T-helper 1 cell treated with Interleukin-12 subunit alpha and Interleukin-12 subunit beta and Interleukin-4 antibody, amounts not matched to agents 30 μg/mL and 1 μg/mL, for 36 hours (primary cell): ENCODE measurements around the gene KRT37.
"Not testable (repeated sequence)": the region's sequence is repeated elsewhere in the genome, so short reads cannot be mapped to it uniquely, and the experiment has no call there.

Source experiments
- H3K27ac Mint-ChIP-seq: one replicate; pipeline ENCODE4 v1.8.0; 2021; ENCODE audit warnings: mild to moderate bottlenecking, mixed read lengths
- H3K27me3 Mint-ChIP-seq: one replicate; pipeline ENCODE4 v1.8.0; 2021; ENCODE audit warnings: low read depth, mixed read lengths
- H3K36me3 Mint-ChIP-seq: one replicate; pipeline ENCODE4 v1.8.0; 2021; ENCODE audit warnings: low read depth, mixed read lengths
- H3K4me1 Mint-ChIP-seq: one replicate; pipeline ENCODE4 v1.8.0; 2021; ENCODE audit warnings: low read depth, mixed read lengths
- H3K4me3 Mint-ChIP-seq: one replicate; pipeline ENCODE4 v1.8.0; 2021; ENCODE audit warnings: mild to moderate bottlenecking, moderate library complexity, mixed read lengths
- H3K9me3 Mint-ChIP-seq: one replicate; pipeline ENCODE4 v1.8.0; 2021; ENCODE audit warnings: mixed read lengths

The KRT37 gene

DNA sequence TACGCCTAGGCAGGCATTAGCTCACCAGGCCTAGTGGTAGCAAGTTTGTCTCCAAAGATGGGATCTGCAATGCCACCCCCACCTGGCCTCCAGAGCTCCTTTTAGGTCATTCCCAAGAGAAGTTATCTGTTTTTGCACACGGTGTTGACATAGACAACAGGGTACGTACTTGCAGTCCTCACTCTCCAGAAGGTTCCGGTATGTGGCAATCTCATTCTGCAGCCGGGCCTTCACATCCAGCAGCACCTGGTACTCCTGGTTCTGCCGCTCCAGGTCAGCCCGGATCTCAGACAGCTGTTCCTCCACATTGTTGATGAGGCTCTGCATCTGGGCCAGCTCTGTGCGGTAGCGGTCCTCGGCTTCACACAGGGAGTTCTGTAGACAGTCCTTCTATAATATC lies 17.2 kb downstream of the KRT37 start:
- no peaks in the 10 kb centered on the region for H3K27me3 Mint-ChIP-seq
- H3K9me3 Mint-ChIP-seq, result no peaks in the 10 kb centered on the region
- peaks cover 21% of the 10 kb centered on the region for H3K4me1 Mint-ChIP-seq
- no peak overlapping the region for H3K4me3 Mint-ChIP-seq
- no peak overlapping the region for H3K27ac Mint-ChIP-seq
- H3K36me3 Mint-ChIP-seq, result no peaks in the 10 kb centered on the region

DNA sequence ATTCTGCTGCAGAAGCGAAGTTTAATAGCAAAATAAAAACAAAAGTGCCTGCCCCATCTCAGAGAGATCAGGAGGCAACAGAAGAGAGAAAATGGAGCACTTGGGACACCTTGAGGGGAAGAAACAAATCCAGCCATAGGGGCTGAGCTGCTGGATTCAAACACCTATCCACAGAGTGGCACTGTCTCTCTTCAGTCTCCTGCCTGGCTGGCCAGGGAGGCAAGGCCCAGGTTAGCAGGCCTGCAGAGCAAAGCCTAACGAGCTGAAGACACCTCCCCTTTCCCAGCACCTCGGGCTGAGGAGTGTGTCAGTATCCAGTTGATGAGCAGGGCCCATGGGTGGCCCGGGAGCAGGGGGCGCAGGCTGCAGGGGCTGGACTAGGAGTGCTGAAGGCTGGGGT lies 18.2 kb downstream of the KRT37 start:
- H3K4me1 Mint-ChIP-seq, result peaks cover 22% of the 10 kb centered on the region
- H3K9me3 Mint-ChIP-seq, result no peaks in the 10 kb centered on the region
- H3K27me3 Mint-ChIP-seq, result no peaks in the 10 kb centered on the region
- H3K4me3 Mint-ChIP-seq, result no peak overlapping the region
- no peak overlapping the region for H3K27ac Mint-ChIP-seq
- H3K36me3 Mint-ChIP-seq, result no peaks in the 10 kb centered on the region

DNA sequence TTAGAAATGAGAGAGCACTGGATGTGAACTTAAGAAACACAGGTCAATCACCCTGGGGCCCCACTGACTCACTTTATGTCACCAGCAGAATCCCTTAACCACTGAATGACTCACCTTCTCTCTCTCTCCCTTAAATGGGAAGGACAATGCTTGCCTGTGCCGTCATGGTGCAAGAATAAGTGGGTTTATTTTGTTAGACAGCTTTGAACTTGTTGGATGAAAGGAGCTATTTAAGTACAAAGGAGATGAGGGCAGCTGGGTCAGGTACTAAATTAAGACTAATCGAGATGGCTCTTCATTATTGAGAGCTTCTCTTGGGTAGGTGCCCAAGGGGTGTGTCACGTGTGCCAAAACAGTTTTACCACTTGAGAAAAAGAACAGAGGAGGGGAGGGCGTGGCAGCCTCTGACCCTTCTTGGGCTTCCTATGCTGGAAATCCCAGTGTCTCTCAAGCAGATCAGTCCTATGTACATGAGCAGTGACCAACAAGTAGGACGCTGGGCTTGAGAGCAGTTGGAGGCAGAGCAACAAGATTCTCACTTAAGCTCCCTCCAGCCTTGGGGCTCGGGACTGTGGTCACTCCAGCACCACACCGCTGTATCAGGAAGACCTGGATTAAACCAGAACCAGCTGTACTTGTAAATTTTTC lies 20.2 kb downstream of the KRT37 start:
- Mint-ChIP-seq H3K4me1 (peaks cover 22% of the 10 kb centered on the region), H3K27ac (no peak overlapping the region), H3K36me3 (no peaks in the 10 kb centered on the region), H3K9me3 (no peaks in the 10 kb centered on the region), H3K4me3 (no peak overlapping the region), H3K27me3 (no peaks in the 10 kb centered on the region)

DNA sequence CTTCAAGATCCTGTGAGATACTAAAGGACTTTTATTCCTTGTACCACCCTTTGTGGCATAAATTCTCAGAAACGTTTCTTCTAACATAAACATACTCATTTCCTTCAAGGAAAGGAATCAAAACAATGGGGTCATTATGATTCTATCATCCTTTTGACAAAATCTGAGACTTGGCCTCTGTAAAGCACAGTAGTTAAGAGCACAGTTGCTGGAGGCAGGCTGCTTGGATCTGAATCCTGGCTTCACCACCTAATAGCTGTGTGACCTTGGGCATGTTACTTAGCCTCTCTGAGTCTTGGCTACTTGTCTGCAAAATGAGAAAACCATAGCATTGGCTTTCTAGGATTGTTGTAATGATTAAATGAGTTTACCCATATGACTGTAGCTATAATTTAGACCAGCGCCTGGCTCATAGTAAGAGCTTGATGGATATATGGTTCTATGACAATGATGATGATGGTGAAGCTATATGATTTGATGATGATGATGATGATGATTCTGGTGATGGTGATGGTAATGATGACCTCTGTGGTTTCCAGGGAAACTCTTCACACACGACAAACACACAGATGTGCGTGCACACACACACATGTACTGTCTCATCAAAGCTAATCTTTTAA lies 20.9 kb downstream of the KRT37 start:
- no peak overlapping the region for H3K27ac Mint-ChIP-seq
- no peaks in the 10 kb centered on the region for H3K9me3 Mint-ChIP-seq
- H3K36me3 Mint-ChIP-seq, result no peaks in the 10 kb centered on the region
- H3K27me3 Mint-ChIP-seq, result no peaks in the 10 kb centered on the region
- H3K4me1 Mint-ChIP-seq, result peaks cover 22% of the 10 kb centered on the region
- no peak overlapping the region for H3K4me3 Mint-ChIP-seq

DNA sequence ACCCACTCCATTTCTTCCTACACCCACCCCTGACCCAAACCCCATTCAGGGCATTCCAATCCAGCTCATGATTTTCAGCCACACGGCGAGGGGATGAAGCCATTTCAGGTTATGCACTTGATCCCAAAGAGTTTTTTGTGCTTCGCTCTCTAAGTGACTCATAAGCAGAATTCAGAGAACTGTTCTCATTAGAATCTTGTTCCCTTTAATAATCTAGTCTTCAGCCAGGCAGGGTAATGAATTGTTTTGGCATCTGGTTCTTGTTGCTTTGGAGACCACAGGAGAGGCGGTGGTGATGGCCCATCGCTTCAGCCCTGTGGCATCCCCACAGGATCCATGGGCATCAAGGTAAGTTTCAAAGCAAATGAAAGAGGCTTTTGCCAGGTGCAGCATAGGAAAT lies 22.2 kb downstream of the KRT37 start:
- Mint-ChIP-seq H3K4me1 (peaks cover 22% of the 10 kb centered on the region), H3K4me3 (no peak overlapping the region), H3K36me3 (no peaks in the 10 kb centered on the region), H3K27me3 (peaks cover 6% of the 10 kb centered on the region), H3K9me3 (no peaks in the 10 kb centered on the region), H3K27ac (no peak overlapping the region)

DNA sequence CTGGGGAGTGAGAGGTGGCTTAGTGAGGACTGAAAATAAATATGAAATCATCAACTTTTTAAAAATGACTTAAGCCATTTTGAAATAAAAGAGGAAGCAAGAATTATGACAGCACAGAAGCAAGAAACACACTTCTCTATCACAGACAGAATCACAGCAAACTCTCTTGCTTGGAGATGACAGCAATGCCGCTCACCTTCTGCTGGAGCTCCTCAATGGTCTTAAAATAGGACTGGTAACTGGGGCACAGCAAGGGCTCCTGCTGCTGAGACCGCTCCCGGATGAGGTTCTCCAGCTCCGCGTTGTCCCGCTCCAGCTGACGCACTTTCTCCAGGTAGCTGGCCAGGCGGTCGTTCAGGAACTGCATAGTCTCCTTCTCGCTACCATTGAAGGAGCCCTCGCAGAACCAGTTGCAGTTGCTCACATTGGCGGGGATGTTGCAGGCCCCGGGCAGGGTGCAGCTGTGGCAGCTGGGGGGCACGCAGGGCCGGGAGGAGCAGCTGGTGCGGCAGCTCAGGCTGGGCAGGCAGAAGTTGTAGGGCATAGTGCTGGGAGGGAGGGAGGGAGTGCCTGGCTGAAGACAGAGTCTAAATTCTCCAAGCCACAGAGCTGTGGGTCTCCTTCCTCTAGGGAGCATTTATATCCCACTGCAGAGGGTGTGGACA lies 27.3 kb downstream of the KRT37 start, which contains the start of gene KRT31:
Gene KRT31, minus strand, starts transcription at position 613 of the 665 bp plus-strand sequence. Its CDS starts 69 bp downstream, at position 544.
- H3K36me3 Mint-ChIP-seq, result no peaks in the 10 kb centered on the region
- no peaks in the 10 kb centered on the region for H3K4me1 Mint-ChIP-seq
- peaks cover 9% of the 10 kb centered on the region for H3K27me3 Mint-ChIP-seq
- H3K4me3 Mint-ChIP-seq, result no peak within 1 kb of the TSS
- no peaks in the 10 kb centered on the region for H3K9me3 Mint-ChIP-seq
- H3K27ac Mint-ChIP-seq, result no peak within 1 kb of the TSS

DNA sequence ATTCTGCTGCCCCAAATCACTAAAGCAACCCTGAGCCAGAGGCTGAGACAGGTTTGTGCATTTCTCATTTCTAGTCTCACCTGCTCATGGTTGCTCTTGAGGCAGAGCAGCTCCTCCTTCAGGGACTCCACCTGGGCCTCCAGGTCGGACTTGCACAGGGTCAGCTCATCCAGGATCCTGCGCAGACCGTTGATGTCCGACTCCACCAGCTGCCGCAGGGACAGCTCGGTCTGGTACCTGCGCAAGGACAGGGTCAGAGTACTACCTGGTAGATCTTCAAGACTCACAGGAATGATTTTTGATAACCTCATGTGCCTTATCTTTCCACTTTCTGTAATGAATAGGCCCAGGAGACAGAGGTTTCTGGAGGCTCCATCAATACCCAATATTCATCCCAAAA lies 28.0 kb downstream of the KRT37 start:
- Mint-ChIP-seq H3K27me3 (peaks cover 12% of the 10 kb centered on the region), H3K36me3 (no peaks in the 10 kb centered on the region), H3K9me3 (no peaks in the 10 kb centered on the region), H3K4me1 (no peaks in the 10 kb centered on the region), H3K27ac (no peak overlapping the region), H3K4me3 (no peak overlapping the region)

DNA sequence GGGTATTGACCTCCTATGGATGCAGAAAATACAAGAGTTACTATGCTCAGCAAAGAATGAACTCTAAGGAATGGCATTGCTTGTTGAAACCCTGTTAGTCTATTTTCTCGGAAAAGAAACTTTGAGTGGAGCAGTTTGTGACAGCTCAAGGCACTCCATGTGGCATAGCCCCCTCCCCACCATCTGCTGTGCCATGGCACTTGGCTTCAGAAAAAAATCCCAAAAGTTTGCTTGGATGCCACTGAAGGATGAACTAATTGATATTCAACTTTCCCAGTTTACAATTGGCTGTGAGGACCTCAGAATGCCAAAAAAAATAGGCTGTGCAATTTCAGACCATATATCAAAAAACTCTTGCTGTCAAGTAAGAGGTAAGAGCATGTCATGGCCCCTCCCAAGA lies 28.8 kb downstream of the KRT37 start:
- Mint-ChIP-seq H3K9me3 (no peaks in the 10 kb centered on the region), H3K27me3 (peaks cover 12% of the 10 kb centered on the region), H3K4me3 (no peak overlapping the region), H3K27ac (no peak overlapping the region), H3K36me3 (no peaks in the 10 kb centered on the region), H3K4me1 (no peaks in the 10 kb centered on the region)

DNA sequence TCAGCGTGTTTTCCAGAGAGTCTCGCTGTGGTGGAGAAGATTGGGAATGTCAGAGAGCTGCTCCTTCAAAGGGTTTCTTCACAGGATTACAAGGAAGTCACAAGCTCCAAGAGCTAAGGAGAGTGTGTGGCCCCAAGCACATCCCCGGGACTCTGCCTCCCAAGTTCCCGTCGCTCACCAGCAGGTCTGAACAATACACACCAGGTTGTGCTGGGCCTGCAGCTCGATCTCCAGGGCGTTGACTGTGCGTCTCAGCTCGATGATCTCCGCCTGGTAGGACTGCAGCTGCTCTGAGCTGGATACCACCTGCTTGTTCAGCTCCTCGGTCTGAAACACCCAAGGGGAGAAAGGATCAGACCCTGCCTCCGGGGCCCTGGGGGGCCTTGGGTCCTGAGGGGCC lies 29.3 kb downstream of the KRT37 start:
- not testable (repeated sequence) for H3K4me1 Mint-ChIP-seq, H3K9me3 Mint-ChIP-seq, H3K27ac Mint-ChIP-seq, H3K4me3 Mint-ChIP-seq, H3K36me3 Mint-ChIP-seq
- H3K27me3 Mint-ChIP-seq, result peaks cover 12% of the 10 kb centered on the region

DNA sequence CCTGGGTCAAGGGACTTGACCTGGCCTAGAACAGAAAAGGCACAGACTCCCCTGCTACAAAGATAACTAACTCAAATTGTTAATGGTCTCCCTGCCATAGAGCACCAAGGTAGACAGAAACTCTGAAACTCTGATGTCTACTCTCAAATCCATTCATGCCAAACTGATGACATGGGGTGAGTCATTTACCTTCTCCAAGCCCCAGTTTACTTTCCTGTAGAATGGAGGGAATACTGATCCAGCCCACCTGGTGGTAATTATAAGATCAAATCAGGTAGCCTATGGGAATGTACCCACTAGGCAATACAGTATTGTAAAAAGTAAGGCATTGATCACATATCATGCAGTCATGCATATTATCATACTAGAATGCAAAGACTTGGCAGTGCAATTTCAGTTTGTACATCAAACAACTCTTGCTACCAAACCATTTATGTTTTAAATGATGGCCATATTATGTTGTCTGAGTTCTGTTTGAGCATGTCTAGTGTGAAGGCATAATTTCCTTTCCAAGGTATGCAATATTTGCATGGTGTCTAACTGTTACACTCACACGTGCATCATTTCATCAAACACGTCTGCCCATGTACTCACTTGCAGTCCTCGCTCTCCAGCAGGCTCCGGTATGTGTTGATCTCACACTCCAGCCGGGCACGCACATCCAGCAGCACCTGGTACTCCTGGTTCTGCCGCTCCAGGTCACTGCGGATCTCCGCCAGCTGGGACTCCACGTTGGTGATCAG lies 30.0 kb downstream of the KRT37 start:
- H3K36me3 Mint-ChIP-seq, result no peaks in the 10 kb centered on the region

DNA sequence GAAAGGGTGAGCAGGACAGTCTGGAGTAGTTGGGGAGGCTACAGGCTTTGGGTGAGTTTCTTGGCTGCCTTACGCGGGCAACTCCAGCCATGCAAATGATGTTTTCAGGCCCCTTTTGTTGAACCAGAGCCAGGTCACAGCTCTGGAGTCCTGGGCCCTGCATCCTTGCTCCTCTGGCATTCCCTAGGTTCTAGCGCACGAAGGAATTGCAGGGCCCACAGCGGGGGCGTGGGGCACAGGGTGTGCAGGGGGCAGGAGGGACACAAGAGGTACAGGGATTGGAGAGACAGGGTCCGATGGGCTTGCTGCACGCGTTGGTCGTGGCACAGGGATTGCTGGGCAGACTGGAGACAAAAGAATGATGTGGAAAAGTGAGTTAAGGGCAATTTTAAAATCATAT lies 30.6 kb downstream of the KRT37 start:
- Mint-ChIP-seq H3K27ac (no peak overlapping the region), H3K9me3 (peaks cover 4% of the 10 kb centered on the region), H3K36me3 (no peaks in the 10 kb centered on the region), H3K4me1 (no peaks in the 10 kb centered on the region), H3K27me3 (peaks cover 16% of the 10 kb centered on the region), H3K4me3 (no peak overlapping the region)

More for the DNA sequence above, 30.0 kb downstream of the KRT37 start:
- peaks cover 12% of the 10 kb centered on the region for H3K27me3 Mint-ChIP-seq
- H3K9me3 Mint-ChIP-seq, result no peaks in the 10 kb centered on the region
- no peak overlapping the region for H3K4me3 Mint-ChIP-seq
- no peak overlapping the region for H3K27ac Mint-ChIP-seq
- no peaks in the 10 kb centered on the region for H3K4me1 Mint-ChIP-seq

DNA sequence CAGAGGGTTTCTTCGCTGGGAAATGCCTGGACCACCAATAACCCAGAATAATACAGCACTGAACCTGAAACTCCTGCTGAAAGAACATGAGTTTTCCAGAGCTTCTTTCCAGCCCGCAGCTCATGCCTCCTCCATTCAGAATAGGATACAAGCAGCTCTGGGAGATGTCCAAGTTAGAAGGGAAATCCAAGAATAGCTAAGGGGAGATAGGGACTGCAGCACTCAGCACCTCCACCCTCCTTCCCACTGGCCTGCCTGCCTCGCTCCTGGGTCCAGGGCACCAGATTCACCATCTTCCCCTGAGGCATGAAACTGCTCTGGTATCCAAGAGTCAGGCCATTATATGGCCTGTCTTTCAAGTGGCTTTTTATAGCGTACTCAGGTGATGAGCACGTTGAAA lies 31.1 kb downstream of the KRT37 start:
- no peak overlapping the region for H3K27ac Mint-ChIP-seq
- no peak overlapping the region for H3K4me3 Mint-ChIP-seq
- H3K4me1 Mint-ChIP-seq, result no peaks in the 10 kb centered on the region
- peaks cover 16% of the 10 kb centered on the region for H3K27me3 Mint-ChIP-seq
- no peaks in the 10 kb centered on the region for H3K36me3 Mint-ChIP-seq
- H3K9me3 Mint-ChIP-seq, result peaks cover 5% of the 10 kb centered on the region

DNA sequence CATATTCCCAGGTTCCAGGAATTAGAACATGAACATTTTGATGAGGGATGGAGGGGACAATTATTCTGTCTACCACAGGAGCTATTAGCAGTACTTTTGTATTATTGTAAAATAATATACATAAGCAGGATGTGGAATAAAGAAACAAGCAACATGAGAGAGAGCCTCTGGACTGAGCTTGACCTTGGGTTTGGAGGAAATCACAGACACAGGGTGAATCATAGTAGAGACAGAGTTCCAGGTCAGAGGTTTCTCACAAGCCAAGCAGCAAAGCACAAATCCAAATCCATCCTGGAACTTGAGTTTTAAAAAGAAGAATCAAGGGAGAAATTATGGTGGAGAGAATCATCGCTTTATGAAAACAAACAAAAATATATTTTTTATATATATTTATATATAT lies 32.1 kb downstream of the KRT37 start:
- Mint-ChIP-seq H3K9me3 (peaks cover 13% of the 10 kb centered on the region), H3K27me3 (peaks cover 10% of the 10 kb centered on the region), H3K36me3 (no peaks in the 10 kb centered on the region)

DNA sequence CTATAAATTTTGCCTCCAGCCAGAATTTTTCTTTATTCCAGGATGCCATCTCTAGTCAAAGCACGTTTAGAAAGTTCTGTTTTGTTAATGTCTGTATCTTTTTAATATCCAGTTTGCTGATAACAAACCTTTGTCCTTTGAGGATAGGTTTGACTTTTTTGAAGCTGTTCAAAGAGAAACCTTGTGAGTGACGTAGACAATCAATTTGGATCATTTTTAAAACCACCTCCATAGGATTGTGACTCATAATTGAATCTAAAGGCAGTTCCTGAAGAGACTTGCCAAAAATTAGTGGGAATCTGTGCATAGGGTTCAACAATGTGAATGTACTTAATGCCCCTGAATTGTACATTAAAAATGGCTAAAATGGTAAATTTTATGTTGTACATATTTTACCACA lies 32.9 kb downstream of the KRT37 start:
- H3K4me1 Mint-ChIP-seq, result no peaks in the 10 kb centered on the region

More for the DNA sequence above, 32.1 kb downstream of the KRT37 start:
- Mint-ChIP-seq H3K27ac (no peak overlapping the region), H3K4me3 (no peak overlapping the region), H3K4me1 (no peaks in the 10 kb centered on the region)

More for the DNA sequence above, 32.9 kb downstream of the KRT37 start:
- H3K36me3 Mint-ChIP-seq, result no peaks in the 10 kb centered on the region
- no peak overlapping the region for H3K27ac Mint-ChIP-seq
- H3K27me3 Mint-ChIP-seq, result peaks cover 13% of the 10 kb centered on the region
- no peak overlapping the region for H3K4me3 Mint-ChIP-seq
- peaks cover 18% of the 10 kb centered on the region for H3K9me3 Mint-ChIP-seq
